NCI-H82 (cell line): Measurements from ENCODE around the gene KPNA1.
"Not testable (repeated sequence)": the region's sequence is repeated elsewhere in the genome, so short reads cannot be mapped to it uniquely, and the experiment has no call there.

Source experiments
- DNase-seq: peaks from one replicate; lab custom pipeline; 2025; lab: John Stamatoyannopoulos, UW

KPNA1 gene

DNA sequence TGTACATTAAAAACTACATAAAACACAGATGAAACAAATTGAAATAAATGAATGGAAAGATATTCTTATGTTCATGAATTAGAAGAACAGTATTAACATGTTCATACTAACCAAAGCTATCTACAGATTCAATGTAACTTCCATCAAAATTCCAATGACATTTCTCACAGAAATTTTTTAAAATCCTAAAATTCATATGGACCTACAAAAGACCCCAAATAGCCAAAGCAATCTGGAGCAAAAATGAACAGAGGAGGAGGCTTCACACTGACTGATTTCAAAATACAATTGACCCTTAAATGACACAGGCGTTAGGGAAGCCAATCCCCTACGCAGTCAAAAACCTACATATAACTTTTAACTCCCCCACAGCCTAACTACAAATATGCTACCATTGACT lies 39.4 kb downstream of the KPNA1 start:
- no peak for DNase-seq

DNA sequence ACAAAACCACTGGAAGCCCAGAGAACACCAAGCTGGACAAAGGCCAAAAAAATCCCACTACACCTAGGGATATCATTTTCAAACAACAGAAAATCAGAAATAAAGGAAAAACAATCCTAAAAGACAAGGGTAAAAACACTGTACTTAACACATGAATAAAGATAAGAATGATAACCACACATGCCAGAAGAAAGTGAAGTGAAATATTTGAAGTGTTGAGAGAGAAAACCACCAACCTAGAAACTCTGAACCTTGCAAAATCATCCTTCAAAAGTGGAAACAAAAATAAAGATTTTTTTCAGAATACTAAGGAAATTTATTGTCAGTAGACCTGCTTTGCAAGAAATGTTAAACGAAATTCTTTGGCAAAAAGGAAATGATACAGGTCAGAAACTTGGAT lies 45.1 kb downstream of the KPNA1 start:
- no peak for DNase-seq

- DNase-seq = no peak
These were observed 45.7 kb downstream of the KPNA1 start for GRCh38 chr3:122468896-122469533.

DNA sequence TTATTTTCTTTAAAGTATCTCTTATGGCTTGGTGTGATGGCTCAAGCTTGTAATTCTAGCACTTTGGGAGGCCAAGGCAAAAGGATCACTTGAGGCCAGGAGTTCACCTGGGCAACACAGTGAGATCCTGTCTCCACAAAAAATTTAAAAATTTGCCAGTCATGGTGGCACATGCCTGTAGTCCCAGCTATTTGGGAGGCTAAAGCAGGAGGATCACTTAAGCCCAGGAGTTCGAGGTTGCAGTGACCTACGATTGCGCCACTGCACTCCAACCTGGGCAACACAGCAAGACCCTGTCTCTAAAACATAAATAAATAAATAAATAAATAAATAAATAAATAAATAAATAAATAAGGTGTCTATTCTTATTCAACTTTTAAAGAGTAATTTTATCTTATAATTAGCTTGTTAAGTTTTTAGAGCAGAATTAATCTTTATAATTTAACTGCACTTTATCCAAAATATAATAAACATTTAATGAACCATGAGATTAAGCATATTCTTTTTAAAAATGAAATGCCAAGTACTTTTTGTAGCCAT lies 48.0 kb downstream of the KPNA1 start:
- no peak for DNase-seq

GRCh38 chr3:122464659-122465058 lies 50.1 kb downstream of the KPNA1 start:
- no peak for DNase-seq

DNA sequence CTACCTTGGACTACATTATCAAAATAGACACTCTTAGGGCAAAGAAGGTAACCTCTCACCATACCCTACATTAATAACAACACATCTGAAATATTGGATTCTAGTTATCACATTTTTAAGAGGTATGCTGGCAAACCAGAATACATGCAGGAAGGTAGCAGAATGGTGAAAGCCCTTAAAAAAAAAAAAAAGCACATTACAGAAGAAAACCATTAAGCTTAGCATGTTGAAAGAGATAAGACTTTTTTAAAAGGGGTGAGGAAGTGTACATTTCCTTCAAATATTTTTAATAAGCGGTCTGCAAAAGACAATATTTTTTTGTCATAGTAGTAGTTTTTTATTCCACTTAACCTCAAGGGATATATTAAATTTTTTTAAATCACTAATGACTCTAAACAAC lies 52.3 kb downstream of the KPNA1 start:
- DNase-seq = no peak

GRCh38 chr3:122461806-122462205 lies 52.9 kb downstream of the KPNA1 start:
- DNase-seq = no peak

DNA sequence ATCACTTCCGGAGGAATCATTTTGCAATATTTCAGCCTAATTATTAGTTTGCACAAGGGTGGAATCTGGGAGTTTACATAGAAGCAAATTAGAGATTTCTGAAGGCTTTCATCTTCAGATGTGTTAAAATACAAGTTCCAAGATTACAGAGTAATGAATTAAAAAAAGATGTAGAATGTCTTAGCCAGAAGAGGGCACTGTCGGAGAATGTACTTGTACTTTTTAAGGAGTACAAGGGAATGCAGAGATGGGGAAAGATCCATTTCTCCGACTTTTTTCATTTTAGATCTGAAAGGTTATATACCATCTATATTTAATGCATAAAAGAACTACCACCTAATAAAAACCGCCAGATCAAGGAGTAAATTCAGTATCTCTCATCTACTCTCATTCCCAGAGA lies 55.7 kb downstream of the KPNA1 start:
- peak; percentile 42 for DNase-seq

GRCh38 chr3:122457706-122458105 lies 57.0 kb downstream of the KPNA1 start:
- no peak for DNase-seq

- DNase-seq = no peak
These were observed 58.7 kb downstream of the KPNA1 start for GRCh38 chr3:122456074-122456473.

DNA sequence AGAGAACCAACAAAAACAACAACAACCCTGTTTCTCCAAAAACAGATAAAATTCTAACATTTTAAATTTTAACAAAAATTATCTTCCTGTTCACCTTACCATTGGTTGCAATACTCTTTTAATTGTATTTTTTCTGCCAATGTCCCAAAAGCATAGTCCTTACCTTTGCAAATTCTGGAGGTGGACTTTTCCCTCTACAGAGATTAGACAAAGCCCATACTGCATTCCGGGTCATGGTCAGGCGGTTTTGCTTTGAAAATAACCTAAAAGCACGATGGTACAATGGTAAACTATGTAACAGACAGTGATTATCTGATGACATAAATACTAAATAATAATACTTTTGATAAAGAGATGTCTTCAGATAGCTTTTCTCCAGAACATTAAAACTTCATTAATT lies 63.4 kb downstream of the KPNA1 start:
- DNase-seq = no peak

- DNase-seq = not testable (repeated sequence)
These were observed 66.5 kb downstream of the KPNA1 start for GRCh38 chr3:122448218-122448617.

- DNase-seq = not testable (repeated sequence)
These were observed 70.2 kb downstream of the KPNA1 start for GRCh38 chr3:122444491-122444887.

GRCh38 chr3:122443762-122444490 lies 70.8 kb downstream of the KPNA1 start:
- not testable (repeated sequence) for DNase-seq

DNA sequence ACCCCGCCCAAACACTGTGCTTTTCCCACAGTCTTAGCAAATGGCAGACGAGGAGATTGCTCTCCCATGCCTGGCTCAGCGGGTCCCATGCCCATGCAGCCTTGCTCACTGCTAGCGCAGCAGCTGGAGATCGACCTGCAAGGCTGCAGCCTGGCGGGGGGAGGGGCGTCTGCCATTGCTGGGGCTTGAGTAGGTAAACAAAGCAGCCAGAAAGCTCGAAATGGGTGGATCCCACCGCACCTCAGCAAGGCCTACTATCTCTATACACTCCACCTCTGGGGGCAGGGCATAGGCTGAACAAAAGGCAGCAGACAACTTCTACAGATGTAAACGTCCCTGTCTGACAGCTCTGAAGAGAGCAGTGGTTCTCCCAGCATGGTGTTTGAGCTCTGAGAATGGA lies 71.6 kb downstream of the KPNA1 start:
- DNase-seq = no peak

GRCh38 chr3:122435950-122436349 lies 78.8 kb downstream of the KPNA1 start:
- DNase-seq = no peak

DNA sequence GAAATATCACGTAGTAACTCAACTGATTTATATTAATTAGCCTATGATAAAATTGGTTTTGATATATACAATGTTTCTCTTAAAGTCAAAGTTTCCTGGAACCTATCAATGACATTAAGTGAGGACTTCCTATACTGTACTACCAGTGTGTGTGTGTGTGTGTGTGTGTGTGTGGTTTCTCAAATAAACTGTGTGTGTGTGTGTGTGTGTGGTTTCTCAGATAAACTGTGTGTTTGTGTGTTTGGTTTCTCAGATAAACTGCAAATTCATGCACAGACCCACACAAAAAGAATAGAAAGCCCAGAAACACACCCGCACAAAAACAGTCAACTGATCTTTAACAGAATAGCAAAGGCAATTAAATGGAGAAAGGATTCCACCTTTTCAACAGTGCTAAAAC lies 84.4 kb downstream of the KPNA1 start:
- no peak for DNase-seq

GRCh38 chr3:122427857-122428471 lies 86.8 kb downstream of the KPNA1 start:
- no peak for DNase-seq

- no peak for DNase-seq
These were observed 92.9 kb downstream of the KPNA1 start for GRCh38 chr3:122421836-122422235.

DNA sequence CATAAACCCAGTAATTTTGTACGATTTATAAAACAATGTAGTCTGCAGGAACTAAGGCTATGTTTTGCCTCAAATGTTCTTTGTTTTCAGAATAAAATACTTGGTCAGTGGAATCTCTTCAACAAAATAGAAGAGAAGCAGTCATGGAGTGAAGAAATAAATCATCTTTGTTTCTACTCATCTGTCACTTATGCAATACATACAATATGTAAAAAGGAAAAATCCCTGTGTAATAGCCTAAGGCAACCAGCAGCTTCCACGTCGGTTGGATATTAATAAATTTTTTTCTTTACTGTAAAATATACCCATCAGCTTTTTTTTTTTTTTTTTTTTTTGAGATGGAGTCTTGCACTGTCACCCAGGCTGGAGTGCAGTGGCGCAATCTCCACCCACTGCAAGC lies 93.6 kb downstream of the KPNA1 start:
- DNase-seq = no peak

DNA sequence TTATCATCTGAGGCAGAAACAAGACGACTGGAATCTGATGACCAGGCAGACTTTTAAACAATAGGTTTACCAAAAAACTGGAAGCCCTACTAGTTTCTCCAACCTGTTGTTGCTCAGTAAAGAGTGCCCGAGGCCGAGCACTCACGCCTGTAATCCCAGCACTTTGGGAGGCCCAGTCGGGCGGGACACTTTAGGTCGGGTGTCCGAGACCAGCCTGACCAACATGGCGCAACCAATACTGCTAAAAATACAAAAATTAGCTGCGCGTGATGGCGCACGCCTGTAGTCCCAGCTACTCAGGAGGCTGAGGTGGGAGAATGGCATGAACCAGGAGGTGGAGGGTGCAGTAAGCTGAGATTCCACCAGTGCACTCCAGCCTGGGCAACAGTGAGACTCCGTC lies 97.8 kb downstream of the KPNA1 start:
- no peak for DNase-seq

- no peak for DNase-seq
These were observed 98.7 kb downstream of the KPNA1 start, which contains the start of gene WDR5B for GRCh38 chr3:122415762-122416654. Gene WDR5B (minus strand): TSS chr3:122416062. CDS start chr3:122415528, 534 bp downstream.
